Activated naive CD4-positive, alpha-beta T cell treated with anti-CD3 and anti-CD28 coated beads, Interleukin-2, amount 10 ng/mL, durations not matched to agents 7 days and 5 days (primary cell): ENCODE data around the gene AGAP1.
"Not testable (repeated sequence)": the region's sequence is repeated elsewhere in the genome, so short reads cannot be mapped to it uniquely, and the experiment has no call there.

ENCODE experiments used
- CTCF ChIA-PET: fragments of 350-600 bp; sonication (Branson Sonifier 250); formaldehyde crosslinking; loops from one replicate; lab custom pipeline; 2021; ENCODE audit warnings: antibody characterized with exemption; lab: Charles Lee
- DNase-seq: peaks from one replicate; pipeline ENCODE4 v3.0.0-alpha.2; 2020
- H3K27ac Mint-ChIP-seq: one replicate; pipeline ENCODE4 v1.8.0; 2021; ENCODE audit warnings: mild to moderate bottlenecking, moderate library complexity, mixed read lengths
- H3K27me3 Mint-ChIP-seq: one replicate; pipeline ENCODE4 v1.8.0; 2021; ENCODE audit warnings: mild to moderate bottlenecking, mixed read lengths
- H3K36me3 Mint-ChIP-seq: one replicate; pipeline ENCODE4 v1.8.0; 2021; ENCODE audit warnings: mixed read lengths
- H3K4me1 Mint-ChIP-seq: one replicate; pipeline ENCODE4 v1.8.0; 2021; ENCODE audit warnings: mixed read lengths
- H3K4me3 Mint-ChIP-seq: one replicate; pipeline ENCODE4 v1.8.0; 2021; ENCODE audit warnings: mild to moderate bottlenecking, moderate library complexity, mixed read lengths
- H3K9me3 Mint-ChIP-seq: one replicate; pipeline ENCODE4 v1.8.0; 2021; ENCODE audit warnings: mixed read lengths

AGAP1 gene

GRCh38 chr2:235762832-235763598 is 269.2 kb downstream of the AGAP1 start:
- Mint-ChIP-seq H3K4me3 (no peak overlapping the region), H3K36me3 (no peaks in the 10 kb centered on the region), H3K27me3 (no peaks in the 10 kb centered on the region), H3K27ac (no peak overlapping the region), H3K4me1 (no peaks in the 10 kb centered on the region), H3K9me3 (no peaks in the 10 kb centered on the region)
- CTCF ChIA-PET, result interaction anchor here (1.6 kb wide), 1 partner anchor 16 kb away, joined by 4 read pairs; no protein-coding TSS in a partner anchor
- no peak for DNase-seq

GRCh38 chr2:235763816-235764215 is 270.0 kb downstream of the AGAP1 start:
- no peaks in the 10 kb centered on the region for H3K36me3 Mint-ChIP-seq
- no peaks in the 10 kb centered on the region for H3K27me3 Mint-ChIP-seq
- CTCF ChIA-PET, result interaction anchor here (1.6 kb wide), 1 partner anchor 16 kb away, joined by 4 read pairs; no protein-coding TSS in a partner anchor
- no peaks in the 10 kb centered on the region for H3K4me1 Mint-ChIP-seq
- H3K4me3 Mint-ChIP-seq, result no peak overlapping the region
- no peaks in the 10 kb centered on the region for H3K9me3 Mint-ChIP-seq
- DNase-seq, result no peak
- no peak overlapping the region for H3K27ac Mint-ChIP-seq

GRCh38 chr2:235764478-235764877 is 270.6 kb downstream of the AGAP1 start:
- DNase-seq, H3K4me3 Mint-ChIP-seq, H3K36me3 Mint-ChIP-seq, H3K9me3 Mint-ChIP-seq, H3K4me1 Mint-ChIP-seq, H3K27ac Mint-ChIP-seq, H3K27me3 Mint-ChIP-seq: not testable (repeated sequence)
- CTCF ChIA-PET, result interaction anchor here (1.6 kb wide), 1 partner anchor 15 kb away, joined by 4 read pairs; no protein-coding TSS in a partner anchor

GRCh38 chr2:235765181-235765820 is 271.5 kb downstream of the AGAP1 start:
- Mint-ChIP-seq H3K36me3 (no peaks in the 10 kb centered on the region), H3K4me1 (no peaks in the 10 kb centered on the region), H3K9me3 (no peaks in the 10 kb centered on the region), H3K4me3 (no peak overlapping the region), H3K27me3 (no peaks in the 10 kb centered on the region), H3K27ac (no peak overlapping the region)
- no peak for DNase-seq
- CTCF ChIA-PET, result interaction anchor here (0.7 to 1.8 kb wide), 6 partner anchors 8 to 836 kb away, joined by 3 to 17 read pairs (median 4); no protein-coding TSS in a partner anchor

GRCh38 chr2:235766278-235766677 is 272.4 kb downstream of the AGAP1 start:
- Mint-ChIP-seq H3K27ac (no peak overlapping the region), H3K4me1 (no peaks in the 10 kb centered on the region), H3K27me3 (no peaks in the 10 kb centered on the region), H3K9me3 (no peaks in the 10 kb centered on the region), H3K4me3 (no peak overlapping the region), H3K36me3 (no peaks in the 10 kb centered on the region)
- CTCF ChIA-PET, result interaction anchor here (0.5 to 1.8 kb wide), 9 partner anchors 9 to 837 kb away, joined by 3 to 17 read pairs (median 3); no protein-coding TSS in a partner anchor
- DNase-seq, result peak; percentile 63

- H3K36me3 Mint-ChIP-seq, result no peaks in the 10 kb centered on the region
- no peak overlapping the region for H3K4me3 Mint-ChIP-seq
- H3K27ac Mint-ChIP-seq, result no peak overlapping the region
- H3K4me1 Mint-ChIP-seq, result no peaks in the 10 kb centered on the region
- peaks cover 7% of the 10 kb centered on the region for H3K27me3 Mint-ChIP-seq
- CTCF ChIA-PET, result no interaction called here
- DNase-seq, result no peak
- no peaks in the 10 kb centered on the region for H3K9me3 Mint-ChIP-seq
Observed at GRCh38 chr2:235768606-235769005, 274.8 kb downstream of the AGAP1 start.

- CTCF ChIA-PET, result no interaction called here
- no peak overlapping the region for H3K27ac Mint-ChIP-seq
- no peak for DNase-seq
- no peak overlapping the region for H3K4me3 Mint-ChIP-seq
- H3K36me3 Mint-ChIP-seq, result no peaks in the 10 kb centered on the region
- H3K9me3 Mint-ChIP-seq, result no peaks in the 10 kb centered on the region
- peaks cover 7% of the 10 kb centered on the region for H3K27me3 Mint-ChIP-seq
- H3K4me1 Mint-ChIP-seq, result no peaks in the 10 kb centered on the region
Observed at GRCh38 chr2:235769046-235769445, 275.2 kb downstream of the AGAP1 start.

GRCh38 chr2:235770909-235771820 is 277.3 kb downstream of the AGAP1 start:
- peaks cover 8% of the 10 kb centered on the region for H3K27me3 Mint-ChIP-seq
- no peak overlapping the region for H3K4me3 Mint-ChIP-seq
- H3K36me3 Mint-ChIP-seq, result no peaks in the 10 kb centered on the region
- no peak overlapping the region for H3K27ac Mint-ChIP-seq
- no peak for DNase-seq
- CTCF ChIA-PET, result interaction anchor here (1.4 kb wide), 1 partner anchor 8 kb away, joined by 9 read pairs; no protein-coding TSS in a partner anchor
- H3K9me3 Mint-ChIP-seq, result no peaks in the 10 kb centered on the region
- H3K4me1 Mint-ChIP-seq, result no peaks in the 10 kb centered on the region

- no peak overlapping the region for H3K27ac Mint-ChIP-seq
- no peak overlapping the region for H3K4me3 Mint-ChIP-seq
- CTCF ChIA-PET, result no interaction called here
- H3K27me3 Mint-ChIP-seq, result peaks cover 14% of the 10 kb centered on the region
- no peaks in the 10 kb centered on the region for H3K36me3 Mint-ChIP-seq
- no peaks in the 10 kb centered on the region for H3K9me3 Mint-ChIP-seq
- no peak for DNase-seq
- H3K4me1 Mint-ChIP-seq, result no peaks in the 10 kb centered on the region
Observed at GRCh38 chr2:235773188-235773928, 279.5 kb downstream of the AGAP1 start.

- Mint-ChIP-seq H3K4me1 (no peaks in the 10 kb centered on the region), H3K27me3 (peaks cover 19% of the 10 kb centered on the region), H3K36me3 (no peaks in the 10 kb centered on the region), H3K27ac (no peak overlapping the region), H3K9me3 (no peaks in the 10 kb centered on the region), H3K4me3 (no peak overlapping the region)
- CTCF ChIA-PET, result no interaction called here
- no peak for DNase-seq
Observed at GRCh38 chr2:235774153-235774870, 280.5 kb downstream of the AGAP1 start.

GRCh38 chr2:235776531-235776930 is 282.7 kb downstream of the AGAP1 start:
- no peaks in the 10 kb centered on the region for H3K36me3 Mint-ChIP-seq
- H3K4me1 Mint-ChIP-seq, result no peaks in the 10 kb centered on the region
- H3K4me3 Mint-ChIP-seq, result no peak overlapping the region
- CTCF ChIA-PET, result interaction anchor here (1.3 to 1.4 kb wide), 2 partner anchors 11 to 405 kb away, joined by 3 to 4 read pairs; no protein-coding TSS in a partner anchor
- no peaks in the 10 kb centered on the region for H3K9me3 Mint-ChIP-seq
- no peak overlapping the region for H3K27ac Mint-ChIP-seq
- no peak for DNase-seq
- H3K27me3 Mint-ChIP-seq, result peaks cover 19% of the 10 kb centered on the region

GRCh38 chr2:235779444-235779896 is 285.6 kb downstream of the AGAP1 start:
- Mint-ChIP-seq H3K4me1 (no peaks in the 10 kb centered on the region), H3K9me3 (no peaks in the 10 kb centered on the region), H3K27me3 (peaks cover 12% of the 10 kb centered on the region), H3K36me3 (no peaks in the 10 kb centered on the region), H3K4me3 (no peak overlapping the region), H3K27ac (no peak overlapping the region)
- CTCF ChIA-PET, result interaction anchor here (0.7 to 3.0 kb wide), 18 partner anchors 9 to 413 kb away, joined by 3 to 17 read pairs (median 4); no protein-coding TSS in a partner anchor
- DNase-seq, result peak; percentile 76
